GM18517 (cell line): Measurements from ENCODE around the gene SOX5.

Experiments used
- ATAC-seq: cut with Tn5 transposase; IDR thresholded peaks from one replicate; pipeline ENCODE4 v1.9.1; 2021; ENCODE audit warnings: mild to moderate bottlenecking, moderate library complexity; ENCODE audit not compliant: unreplicated experiment

SOX5 gene

DNA sequence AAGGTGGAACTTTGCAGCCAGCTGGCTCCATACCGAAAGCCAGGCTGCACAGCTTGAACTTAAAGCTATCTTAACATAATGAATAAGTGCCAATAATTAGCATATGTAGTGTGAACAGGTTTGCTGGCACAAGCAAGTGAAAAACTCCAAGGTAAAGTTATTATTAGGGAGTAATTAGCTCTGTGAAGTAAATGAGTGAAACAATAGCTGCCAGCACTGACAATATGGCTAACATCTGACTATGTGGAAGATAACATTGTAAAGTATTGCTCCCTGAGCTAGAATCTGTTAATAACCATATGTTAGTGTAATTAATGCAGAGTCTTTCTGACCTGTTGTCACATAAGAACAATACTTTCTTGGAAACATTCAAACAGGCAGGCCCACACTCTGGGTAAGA is 246.4 kb downstream of the SOX5 start:
- no peak for ATAC-seq

GRCh38 chr12:23699031-23699430 is 250.4 kb downstream of the SOX5 start:
- no peak for ATAC-seq

GRCh38 chr12:23694920-23695319 is 254.6 kb downstream of the SOX5 start:
- ATAC-seq: no peak

- no peak for ATAC-seq
These were observed 255.2 kb downstream of the SOX5 start for GRCh38 chr12:23694307-23694706.

GRCh38 chr12:23687947-23688346 is 261.5 kb downstream of the SOX5 start:
- ATAC-seq: no peak

DNA sequence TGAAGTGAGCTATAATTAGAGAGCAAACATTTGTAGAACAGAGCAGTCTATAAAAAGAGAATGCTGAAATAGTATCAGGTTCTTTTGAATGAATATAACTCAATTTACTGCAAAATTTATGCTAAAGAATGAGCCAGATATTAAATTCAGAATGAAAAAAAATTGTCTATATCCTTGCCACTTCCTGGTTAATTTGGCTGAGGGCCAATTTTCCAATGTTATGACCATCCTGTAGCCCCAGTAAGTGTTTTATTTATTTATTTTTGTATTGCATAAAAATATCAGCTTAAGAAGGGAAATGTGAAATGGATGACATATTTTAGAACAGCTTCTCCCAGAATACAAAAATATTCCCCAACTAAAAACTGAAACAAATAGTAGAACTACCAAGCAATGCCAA is 263.4 kb downstream of the SOX5 start:
- no peak for ATAC-seq

DNA sequence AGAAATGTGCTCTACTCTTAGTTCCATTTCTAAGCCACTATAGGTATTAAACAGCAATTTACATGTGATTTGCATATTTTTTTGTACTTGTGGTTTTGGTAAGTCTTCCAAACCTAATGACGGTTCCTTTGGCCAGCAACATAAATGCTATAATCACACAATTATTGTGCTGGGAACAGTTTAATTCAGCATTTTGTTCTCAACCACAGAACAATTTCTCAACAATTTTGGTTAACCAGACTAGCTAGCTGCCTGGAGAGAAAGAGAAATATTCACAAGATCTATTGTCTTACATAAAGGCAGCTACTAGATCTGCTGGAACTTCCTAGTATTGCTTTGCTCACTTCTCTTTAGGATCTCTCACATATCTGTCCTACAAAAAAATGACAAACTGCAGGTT is 265.3 kb downstream of the SOX5 start:
- no peak for ATAC-seq

DNA sequence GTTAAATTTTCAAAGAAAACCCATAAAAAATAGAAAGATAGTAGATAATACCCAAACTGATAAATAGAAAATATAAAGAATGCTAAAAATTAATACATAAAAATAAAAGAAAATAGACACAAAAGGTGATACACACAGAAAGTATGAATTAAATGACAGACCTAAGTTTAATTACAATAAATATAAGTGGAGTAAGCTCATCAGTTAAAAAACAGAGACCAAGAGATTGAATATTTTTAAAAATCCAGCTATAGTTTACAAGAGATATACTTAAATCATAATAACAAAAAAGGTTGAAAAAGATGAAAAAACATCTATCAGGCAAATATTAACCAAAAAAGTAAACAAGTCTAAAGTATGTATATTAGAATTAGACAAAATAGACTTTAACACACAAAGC is 268.2 kb downstream of the SOX5 start:
- ATAC-seq: no peak

GRCh38 chr12:23674064-23674463 is 275.4 kb downstream of the SOX5 start:
- no peak for ATAC-seq

DNA sequence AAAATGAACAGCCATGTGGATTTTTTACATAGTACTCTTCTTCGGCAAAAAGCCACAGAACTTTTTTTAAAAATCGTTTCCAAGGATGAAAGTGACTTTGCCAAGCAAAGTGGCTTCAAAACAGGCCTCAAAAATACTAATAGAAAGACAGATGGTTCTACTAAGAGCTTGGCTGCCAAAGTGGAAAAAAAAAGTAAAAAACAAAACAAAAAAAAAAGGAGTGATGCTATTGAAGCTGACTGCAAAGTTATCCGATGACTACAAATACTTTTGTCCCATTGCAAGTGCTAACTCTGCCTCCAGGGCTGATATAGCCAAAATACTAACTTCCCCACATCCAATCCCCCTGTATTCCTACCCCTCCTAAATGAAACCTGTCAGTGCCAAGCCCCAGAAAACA is 277.6 kb downstream of the SOX5 start:
- ATAC-seq: no peak

DNA sequence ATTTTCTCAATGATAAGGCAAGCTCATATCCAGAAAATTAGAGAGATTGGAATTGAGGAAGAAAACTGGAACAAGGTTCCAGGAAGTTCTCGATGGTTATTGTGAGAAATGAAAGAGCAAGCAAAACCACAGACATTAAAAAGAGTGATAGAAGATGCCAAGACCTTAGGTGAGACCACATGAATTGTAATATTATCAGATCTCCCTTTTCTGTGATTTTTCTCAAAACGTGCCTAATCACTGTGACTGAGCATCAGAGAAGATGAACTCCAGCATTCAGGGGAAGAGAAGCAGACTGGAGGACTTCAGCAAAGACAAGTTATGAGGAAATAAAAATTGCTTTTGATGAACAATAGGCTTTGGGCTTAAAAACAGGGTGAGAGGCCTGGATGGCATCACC is 278.8 kb downstream of the SOX5 start:
- ATAC-seq: no peak

- ATAC-seq: no peak
These were observed 279.8 kb downstream of the SOX5 start for GRCh38 chr12:23669691-23670090.

DNA sequence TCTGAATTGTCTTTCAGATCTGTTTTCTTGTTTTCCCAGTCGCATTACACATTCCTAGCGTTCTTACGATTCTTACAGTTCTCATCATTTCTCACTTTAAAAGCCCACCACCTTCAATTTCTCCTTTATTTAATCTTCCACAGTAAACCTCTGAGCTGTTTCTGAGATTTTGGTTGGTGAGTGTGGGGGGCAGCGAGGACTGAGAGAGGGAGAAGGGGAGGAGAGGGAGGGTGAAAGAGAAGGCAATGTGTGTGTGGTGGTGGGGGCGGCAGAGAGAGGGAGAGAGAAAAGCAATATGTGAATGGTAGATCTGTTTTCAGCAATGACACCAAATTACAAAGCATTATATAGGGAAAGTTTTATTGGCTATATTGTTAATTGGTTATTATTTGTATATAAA is 282.6 kb downstream of the SOX5 start:
- no peak for ATAC-seq

DNA sequence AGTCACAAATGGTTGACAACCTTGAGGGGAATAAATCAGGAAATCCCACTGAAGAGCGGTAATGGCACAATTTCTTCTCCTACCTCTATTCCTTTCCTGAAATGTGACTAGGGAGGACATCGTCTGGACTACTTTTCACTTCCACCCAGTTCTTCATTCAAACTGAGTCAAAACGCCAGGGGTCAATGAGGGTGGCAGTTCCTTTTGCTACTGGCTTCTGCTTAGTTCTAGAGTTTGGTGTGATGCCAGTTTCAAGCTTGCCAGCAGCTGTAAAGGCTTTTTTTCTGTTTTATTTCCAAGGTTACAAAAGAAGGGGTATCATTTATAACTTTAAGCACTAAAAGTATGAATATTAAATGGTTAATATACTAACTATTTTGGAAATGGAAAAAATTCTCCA is 286.5 kb downstream of the SOX5 start:
- no peak for ATAC-seq

- no peak for ATAC-seq
These were observed 290.3 kb downstream of the SOX5 start for GRCh38 chr12:23659131-23659530.

- no peak for ATAC-seq
These were observed 291.9 kb downstream of the SOX5 start for GRCh38 chr12:23657598-23657997.

GRCh38 chr12:23655884-23656283 is 293.6 kb downstream of the SOX5 start:
- no peak for ATAC-seq

DNA sequence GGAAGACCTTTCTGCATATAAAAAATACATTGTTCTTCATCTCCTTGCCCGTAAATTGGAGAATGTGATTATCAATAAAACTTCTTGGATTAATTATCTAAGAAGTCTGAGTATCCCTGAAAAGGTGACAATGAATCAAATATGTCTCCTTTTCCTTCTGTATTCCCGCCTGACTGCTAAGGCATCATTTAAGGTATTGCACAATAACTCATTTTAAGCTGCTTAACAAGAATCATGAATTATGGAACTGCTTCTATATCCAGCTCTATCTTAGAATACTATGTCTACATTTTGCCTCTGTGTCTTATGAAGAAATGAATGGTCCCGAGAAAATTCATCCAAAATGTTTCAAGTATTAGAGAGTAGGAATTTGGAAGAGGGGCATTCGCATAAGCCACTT is 294.4 kb downstream of the SOX5 start:
- ATAC-seq: no peak

DNA sequence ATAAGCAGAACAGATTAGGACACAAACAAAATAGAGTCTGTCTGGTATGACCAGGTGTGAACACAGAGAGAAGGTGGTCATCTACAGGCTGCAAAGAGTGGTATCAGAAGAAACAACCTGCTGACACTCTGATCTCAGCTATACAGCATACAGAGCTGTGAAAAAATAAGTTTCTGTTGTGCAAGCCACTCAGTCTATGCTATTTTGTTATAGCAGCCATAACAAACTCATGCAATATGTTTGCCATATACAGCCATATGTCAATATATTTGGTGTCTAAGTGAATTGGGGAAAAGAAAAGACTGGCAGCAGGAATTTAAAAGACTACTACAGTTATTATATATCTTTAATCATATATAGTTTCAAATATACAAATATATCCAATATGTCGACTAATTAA is 300.9 kb downstream of the SOX5 start:
- ATAC-seq: no peak

- no peak for ATAC-seq
These were observed 308.7 kb downstream of the SOX5 start for GRCh38 chr12:23640754-23641153.

DNA sequence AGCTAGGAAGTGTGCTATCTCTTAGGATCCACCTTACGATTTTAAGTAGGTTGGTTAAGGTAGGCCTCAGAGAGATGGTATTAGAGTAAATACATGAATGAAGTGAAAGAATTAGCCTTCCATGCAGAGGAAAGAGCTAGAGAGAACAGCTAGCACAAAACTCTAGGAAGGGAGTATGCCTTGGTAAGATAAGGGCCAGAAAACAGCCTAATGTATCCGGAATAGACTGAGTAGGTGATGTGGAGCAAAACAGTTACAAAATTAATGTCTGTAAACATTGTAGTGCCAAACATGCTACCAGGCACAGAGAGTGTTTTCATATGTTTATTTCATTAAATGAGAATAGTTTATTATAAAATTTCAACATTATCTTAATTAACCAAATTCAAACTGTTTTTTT is 315.1 kb downstream of the SOX5 start:
- ATAC-seq: no peak

DNA sequence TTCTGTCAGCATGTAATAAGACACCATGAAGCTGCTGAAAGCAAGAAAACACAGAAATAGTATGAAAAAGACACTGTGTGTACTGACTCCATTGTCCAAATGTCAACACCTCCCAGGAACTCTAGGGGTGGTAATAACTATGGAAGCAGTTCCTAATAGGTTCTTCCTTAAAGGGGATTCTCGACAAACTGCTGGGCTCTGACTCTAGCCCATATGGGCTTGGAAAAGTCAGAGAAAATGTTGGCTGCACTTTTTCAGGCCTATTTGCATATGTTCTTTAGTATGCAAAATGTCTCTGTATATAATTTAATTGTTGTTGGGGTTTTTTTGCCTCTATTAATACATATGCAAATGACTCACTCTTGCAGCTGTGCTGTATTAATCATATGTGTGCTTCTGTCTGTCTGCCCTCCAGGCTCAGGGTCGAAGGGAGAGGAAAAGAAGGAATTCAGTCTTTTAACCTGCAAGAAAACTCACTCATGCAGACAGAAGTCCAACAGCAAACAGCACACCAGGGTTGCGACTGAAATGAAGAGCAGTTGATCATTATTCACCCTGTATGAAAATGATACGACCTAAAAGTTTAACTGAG is 317.6 kb downstream of the SOX5 start:
- ATAC-seq: no peak

DNA sequence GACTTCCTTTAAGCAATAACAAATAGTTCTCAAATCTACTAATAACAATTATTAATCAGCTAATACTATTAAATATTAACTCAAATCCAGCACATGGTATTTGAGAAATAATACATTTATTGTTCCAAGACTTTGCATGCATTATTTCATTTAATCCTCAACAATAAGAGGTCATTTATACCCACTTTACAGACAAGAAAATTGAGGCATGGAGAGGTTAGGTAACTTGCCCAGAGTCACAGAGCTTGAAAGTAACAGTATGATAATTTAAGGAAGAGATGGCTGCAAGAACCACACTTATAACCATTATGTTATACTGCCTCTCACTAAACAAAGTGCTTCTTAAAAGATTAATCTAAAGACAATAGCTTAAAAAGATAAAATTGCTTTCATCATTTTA is 318.9 kb downstream of the SOX5 start:
- ATAC-seq: no peak

DNA sequence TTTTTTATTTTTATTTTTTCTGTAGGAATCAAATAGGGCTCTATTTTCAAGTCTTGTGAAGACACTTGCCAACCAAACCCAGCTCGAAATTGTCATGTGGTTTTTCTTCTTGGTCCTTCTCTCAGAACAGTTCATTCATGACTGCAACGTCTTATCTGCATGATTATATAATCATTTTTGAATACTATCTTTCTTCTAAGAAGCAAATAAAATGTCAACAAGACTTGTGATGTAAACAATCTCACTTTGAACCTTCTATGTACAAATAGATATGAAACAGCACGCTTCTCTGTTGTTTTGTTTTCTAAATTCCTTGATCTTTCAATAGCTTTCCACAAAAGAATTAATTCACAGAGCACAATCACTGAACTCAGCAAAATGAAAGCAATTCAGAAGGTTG is 320.7 kb downstream of the SOX5 start:
- no peak for ATAC-seq
